ENCODE data around the gene CCNDBP1.
"Not testable (repeated sequence)": the region's sequence is repeated elsewhere in the genome, so short reads cannot be mapped to it uniquely, and the experiment has no call there.

CCNDBP1 gene

DNA sequence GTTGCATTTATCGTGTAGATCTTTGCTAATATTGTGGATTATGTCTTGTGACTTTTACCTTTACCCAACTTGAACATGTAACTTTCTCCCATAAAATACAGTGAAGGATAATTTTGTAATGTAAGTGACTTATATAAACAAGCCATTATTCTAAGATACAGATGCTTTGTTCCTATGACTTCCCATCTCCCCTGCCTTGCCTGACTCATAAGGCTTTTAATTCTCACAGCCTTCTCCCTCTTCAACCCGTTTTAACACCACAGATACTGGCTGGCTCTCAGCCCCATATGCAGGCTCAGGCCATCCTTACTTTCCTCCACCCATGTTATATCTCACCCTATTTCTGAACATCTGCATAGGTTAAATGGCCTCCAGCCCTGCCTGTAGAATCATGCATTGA is 4.1 kb downstream of the CCNDBP1 start:
- H3K27ac ChIP-seq = no peak overlapping the region
- no peak for DNase-seq (ENCODE audit: low read depth, low spot score)

DNA sequence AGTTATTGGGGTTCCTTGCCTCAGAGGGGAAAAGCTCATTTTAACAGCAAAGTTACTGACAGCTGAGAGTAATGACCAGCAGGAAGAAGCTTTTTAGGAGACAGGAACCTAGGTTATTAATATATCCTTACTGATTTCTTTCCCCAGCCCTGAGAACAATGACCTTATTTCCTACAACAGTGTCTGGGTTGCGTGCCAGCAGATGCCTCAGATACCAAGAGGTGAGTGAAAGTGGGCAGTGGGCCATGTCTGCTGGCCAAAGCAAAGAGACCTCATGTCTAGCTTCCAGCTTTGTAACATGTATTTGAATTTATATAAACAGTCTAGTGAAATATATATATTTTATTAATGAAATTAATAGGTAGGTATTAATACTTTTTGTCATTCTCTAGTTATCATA is 5.0 kb downstream of the CCNDBP1 start:
- no peak for DNase-seq (ENCODE audit: low read depth, low spot score)
- no peak overlapping the region for H3K27ac ChIP-seq

DNA sequence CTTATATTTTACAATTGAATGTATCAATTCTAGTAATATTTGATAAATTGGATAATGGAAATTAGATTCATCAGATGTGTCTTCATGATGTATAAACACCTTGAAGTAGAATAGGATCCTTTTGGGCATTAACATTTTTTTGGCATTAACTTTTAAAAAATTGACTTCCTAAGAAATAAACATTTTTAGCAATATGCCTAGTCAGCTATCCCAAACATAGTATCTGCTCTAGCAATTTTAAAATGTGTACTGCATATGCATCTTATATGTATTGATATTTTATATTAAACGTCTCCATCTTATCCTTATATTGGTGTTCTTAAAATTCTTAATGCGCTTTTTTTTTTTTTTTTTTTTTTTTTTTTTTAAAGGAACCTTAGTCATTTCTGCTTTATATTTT is 8.5 kb downstream of the CCNDBP1 start:
- H3K27ac ChIP-seq = no peak overlapping the region
- no peak for DNase-seq (ENCODE audit: low read depth, low spot score)

DNA sequence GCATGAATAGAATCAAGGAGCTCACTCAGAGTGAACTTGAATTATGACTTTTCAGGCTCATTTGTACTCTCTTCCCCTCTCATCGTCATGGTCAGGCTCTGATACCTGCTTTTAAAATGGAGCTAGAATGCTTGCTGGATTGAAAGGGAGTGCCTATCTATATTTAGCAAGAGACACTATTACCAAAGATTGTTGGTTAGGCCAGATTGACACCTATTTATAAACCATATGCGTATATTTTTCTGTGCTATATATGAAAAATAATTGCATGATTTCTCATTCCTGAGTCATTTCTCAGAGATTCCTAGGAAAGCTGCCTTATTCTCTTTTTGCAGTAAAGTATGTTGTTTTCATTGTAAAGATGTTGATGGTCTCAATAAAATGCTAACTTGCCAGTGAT is 9.6 kb downstream of the CCNDBP1 start:
- DNase-seq (ENCODE audit: low read depth, low spot score) = no peak
- no peak overlapping the region for H3K27ac ChIP-seq

DNA sequence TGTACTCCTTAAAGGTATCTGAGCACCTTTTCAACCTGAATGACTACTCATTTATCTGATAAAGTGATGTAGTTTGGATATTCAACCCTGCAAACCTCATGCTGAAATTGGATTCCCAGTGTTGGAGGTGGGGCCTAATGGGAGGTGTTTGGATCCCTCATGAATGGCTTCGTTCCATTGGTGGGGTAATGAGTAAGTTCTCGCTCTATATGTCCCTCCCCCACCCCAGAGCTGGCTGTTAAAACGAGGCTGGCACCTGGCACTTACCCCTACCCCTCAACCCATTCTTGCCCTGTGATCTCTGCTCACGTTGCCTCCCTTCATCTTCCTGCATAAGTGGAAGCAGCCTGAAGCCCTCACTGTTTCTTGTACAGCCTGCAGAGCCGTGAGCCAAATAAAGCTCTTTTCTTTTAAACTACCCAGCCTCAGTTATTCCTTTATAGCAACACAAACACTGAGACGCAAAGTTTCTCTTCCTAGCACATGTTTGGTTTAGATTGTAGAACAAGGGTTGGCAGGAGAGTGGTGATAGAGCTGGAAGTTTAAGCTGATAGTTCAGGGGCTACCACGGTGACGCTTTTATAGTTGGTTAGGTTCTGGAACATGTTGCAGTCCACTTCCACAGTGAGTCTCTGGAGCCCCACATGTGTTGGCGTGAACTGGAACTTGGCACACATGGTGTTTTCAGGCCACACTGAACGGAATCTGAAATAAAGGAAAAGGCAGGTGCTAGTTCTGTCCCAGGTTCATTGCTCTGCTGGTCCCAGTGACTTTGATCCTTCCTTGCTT is 11.8 kb downstream of the CCNDBP1 start:
- H3K27ac ChIP-seq = no peak overlapping the region
- DNase-seq (ENCODE audit: low read depth, low spot score) = no peak

DNA sequence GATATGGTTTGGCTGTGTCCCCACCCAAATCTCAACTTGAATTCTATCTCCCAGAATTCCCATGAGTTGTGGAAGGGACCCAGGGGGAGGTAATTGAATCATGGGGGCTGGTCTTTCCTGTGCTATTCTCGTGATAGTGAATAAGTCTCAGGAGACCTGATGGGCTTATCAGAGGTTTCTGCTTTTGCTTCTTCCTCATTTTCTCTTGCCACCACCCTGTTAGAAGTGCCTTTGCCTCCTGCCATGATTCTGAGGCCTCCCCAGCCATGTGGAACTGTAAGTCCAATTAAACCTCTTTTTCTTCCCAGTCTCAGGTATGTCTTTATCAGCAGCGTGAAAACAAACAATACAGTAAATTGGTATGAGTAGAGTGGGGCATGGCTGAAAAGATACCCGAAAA is 12.6 kb downstream of the CCNDBP1 start:
- DNase-seq (ENCODE audit: low read depth, low spot score); H3K27ac ChIP-seq: not testable (repeated sequence)

DNA sequence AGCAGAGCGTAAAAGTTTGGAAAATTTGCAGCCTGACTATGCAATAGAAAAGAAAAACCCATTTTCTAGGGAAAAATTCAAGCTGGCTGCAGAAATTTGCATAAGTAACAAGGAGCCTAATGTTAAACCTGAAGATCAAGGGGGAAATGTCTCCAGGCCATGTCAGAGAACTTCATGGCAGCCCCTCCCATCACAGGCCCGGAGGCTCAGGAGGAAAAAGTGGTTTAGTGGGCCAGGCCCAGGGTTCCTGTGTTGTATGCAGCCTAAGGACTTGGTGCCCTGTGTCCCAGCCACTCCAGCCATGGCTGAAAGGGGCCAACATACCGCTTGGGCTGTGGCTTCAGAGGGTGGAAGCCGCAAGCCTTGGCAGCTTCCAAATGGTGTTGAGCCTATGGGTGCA is 13.4 kb downstream of the CCNDBP1 start:
- not testable (repeated sequence) for DNase-seq (ENCODE audit: low read depth, low spot score); H3K27ac ChIP-seq

DNA sequence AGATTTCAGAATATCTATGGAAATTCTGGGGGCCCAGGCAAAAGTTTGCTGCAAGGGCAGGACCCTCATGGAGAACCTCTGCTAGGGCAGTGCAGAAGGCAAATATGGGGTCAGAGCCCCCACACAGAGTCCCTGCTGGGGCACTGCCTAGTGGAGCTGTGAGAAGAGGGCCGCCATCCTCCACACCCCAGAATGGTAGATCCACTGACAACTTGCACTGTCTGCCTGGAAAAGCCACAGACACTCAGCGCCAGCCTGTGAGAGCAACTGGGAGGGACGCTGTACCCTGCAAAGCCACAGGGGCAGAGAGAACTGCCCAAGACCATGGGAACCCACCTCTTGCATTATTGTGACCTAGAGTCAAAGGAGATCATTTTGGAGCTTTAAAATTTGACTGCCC is 13.8 kb downstream of the CCNDBP1 start:
- no peak overlapping the region for H3K27ac ChIP-seq
- DNase-seq (ENCODE audit: low read depth, low spot score) = no peak

DNA sequence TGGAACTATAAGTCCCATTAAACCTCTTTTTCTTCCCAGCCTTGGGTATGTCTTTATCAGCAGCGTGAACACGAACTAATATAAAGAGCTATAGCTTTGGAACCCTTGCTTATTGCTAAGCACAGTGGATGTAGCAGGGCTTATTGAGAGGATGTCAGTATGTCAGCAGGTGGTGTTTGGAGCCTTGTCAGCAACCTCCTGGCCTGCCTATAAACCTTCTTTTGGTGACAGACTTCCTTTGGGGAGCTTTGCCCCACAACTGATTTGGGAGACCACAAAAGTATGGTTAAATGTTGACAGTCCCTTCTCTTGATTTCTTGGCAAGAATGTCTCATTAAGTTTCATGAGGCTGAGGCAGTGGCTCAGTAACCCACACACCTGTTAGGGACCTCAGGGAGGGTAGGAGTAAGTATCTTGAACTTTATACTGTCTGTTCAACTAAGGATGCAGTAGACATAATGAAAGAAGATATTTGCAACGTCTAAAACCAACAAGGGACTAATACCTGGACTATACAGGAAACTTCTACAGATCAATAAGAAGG is 14.8 kb downstream of the CCNDBP1 start:
- no peak overlapping the region for H3K27ac ChIP-seq
- DNase-seq (ENCODE audit: low read depth, low spot score) = no peak

DNA sequence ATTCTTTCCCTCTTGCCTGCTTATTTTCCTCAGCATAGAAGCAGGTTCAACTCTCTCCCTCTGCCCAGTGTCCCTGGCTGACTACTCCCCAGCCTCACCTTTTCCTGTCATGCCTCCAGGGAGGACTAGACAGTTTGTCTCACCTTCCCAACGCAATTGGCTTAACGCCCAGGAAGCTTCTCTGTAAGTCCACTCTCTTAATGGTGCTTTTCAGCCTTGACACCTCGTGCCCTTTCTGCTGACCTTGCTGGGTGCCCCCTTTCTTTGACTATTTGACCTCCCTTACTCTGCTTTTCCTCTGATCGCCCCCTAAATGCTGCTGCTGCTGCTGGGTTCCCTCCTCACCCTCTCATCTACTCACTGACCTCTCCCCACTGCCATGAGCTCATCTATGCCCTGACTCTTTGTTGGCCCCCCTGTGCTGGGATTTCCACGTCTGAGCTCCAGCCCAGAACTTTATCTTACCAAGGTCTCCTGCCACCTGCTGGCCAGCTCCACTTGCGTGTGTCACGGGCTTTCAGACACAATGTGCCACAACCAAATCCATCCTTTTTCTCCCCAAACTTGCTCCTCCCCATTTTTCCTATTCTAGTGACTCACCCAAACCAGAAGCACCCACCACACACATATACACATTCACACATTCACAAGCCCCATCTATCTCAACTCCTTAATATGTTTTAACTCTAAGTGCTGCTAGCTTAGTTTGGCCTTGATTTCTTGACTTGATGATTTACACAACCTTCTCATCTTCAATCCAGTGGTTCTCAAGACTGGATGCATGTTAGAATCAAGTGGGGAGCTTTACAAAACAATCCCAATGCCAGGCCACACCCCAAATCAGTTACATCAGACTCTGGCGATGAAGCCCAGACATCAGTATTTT is 19.1 kb downstream of the CCNDBP1 start:
- DNase-seq (ENCODE audit: low read depth, low spot score) = no peak
- no peak overlapping the region for H3K27ac ChIP-seq

DNA sequence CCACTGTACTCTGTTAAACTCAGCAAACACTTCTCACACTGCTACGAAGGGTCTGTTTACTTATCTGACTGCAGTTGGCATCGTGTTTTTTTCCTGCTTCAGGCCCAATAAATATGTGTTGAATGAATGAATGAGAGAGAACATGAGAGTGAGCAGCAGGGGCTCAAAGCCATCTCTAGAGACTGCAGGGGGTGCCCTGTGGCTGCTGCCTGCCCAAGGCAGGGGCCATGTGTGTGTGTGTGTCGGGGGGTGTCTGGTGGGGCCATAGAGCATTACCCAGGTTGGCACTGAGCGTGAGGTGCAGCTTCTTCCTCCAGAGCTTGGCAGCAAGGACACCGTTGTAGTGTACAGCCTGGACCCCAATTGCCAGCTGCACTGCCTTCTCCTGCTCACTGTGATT is 20.9 kb downstream of the CCNDBP1 start:
- no peak overlapping the region for H3K27ac ChIP-seq
- no peak for DNase-seq (ENCODE audit: low read depth, low spot score)

DNA sequence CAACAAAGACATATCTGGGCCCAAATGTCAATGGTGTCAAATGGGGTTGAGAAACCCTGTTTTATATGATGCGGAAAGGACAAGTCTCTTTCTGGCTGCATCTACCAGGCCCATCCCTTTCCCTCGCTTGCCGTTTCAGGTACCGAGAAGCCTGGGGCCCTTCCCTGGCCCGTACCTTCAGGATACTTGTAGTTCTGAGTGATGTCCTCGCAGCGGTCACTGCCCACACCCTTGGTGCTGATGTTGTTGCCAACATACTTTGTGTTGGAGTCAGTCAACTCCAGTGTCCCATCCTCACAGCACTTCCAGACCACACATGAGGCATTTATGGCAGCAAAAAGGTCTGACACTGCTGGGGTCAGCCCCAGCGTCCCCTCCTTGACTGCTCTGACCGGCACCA is 21.8 kb downstream of the CCNDBP1 start:
- no peak for DNase-seq (ENCODE audit: low read depth, low spot score)
- no peak overlapping the region for H3K27ac ChIP-seq

DNA sequence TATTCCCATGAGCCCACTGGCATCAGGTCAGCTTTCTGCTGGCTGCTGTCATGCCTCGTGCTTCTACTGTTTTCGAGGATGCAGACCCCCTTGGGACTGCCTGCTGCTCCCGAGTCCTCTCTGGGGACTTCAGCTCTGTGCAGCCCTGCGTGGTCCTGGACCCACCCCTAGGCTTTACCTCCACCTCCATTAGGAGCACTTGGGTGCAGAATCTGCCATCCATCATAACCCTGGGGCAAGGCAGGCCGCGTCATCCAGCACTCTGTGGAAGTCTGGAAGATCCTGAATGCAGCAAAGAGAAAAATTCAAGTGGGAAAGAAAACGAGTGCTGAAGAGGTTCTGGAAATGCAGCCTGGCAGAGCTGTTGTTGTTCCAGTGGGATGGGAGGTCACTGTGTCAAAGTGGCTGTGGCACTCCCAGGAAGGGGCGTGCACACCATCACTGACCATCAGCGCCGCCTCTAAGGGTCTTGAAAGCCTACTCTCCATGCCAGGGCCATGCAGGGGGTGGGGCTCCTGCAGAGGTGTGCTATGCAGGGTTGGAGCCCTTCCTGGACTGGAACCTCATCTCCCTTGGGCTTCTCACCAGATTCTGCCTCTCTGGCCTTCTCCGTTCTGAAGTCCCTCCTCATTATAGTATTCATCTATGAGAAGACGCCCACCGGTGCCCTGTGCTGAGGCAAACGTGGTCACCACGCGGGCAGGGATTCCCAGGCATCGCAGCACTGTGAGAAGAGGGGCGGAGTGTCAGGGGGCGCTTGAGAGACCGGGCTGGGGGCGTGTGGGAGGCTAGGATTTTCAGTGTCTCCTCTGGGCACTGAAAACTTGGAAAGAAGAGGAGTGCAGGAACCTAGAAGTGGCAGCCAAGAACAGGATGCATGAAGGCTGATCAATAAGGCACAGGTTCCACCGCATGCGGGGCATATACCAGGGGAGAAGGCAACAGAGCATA is 23.1 kb downstream of the CCNDBP1 start:
- no peak overlapping the region for H3K27ac ChIP-seq
- no peak for DNase-seq (ENCODE audit: low read depth, low spot score)

DNA sequence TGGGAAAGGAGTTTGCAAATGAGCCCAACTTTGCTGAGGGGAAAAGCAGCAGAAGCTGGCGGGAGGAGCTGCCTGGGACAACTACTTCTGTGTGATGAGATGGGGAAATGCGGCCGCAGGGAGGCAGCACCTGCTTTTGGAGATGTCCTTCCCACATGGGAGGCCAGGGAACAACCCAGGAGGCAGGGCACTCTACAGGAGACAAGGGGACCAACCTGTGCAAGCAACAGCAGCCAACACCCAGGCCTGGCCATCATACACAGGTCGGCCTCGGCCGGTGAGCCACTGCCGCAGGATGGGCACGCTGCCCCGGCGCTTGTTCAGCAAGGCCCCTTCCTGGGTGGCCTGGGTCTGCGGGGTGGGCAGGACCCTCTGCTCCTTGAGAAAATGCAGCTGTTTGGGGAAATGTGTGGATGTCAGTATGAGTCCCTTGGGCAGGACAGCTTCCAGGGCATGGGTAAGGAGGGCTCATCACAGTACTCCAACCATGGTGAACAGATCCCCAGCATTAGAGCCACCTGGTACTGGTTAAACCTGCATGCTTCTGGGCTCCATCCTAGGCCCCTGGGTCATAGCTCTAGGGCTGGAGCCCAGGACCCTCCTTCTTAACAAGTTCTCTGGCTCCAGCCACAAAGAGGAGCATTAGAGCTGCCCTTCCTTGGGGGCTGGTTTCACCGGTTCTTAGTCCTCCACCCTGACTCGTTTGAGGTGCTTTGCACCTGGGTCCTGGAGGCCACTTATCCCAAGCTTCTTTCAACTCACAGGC is 24.0 kb downstream of the CCNDBP1 start:
- no peak for DNase-seq (ENCODE audit: low read depth, low spot score)

DNA sequence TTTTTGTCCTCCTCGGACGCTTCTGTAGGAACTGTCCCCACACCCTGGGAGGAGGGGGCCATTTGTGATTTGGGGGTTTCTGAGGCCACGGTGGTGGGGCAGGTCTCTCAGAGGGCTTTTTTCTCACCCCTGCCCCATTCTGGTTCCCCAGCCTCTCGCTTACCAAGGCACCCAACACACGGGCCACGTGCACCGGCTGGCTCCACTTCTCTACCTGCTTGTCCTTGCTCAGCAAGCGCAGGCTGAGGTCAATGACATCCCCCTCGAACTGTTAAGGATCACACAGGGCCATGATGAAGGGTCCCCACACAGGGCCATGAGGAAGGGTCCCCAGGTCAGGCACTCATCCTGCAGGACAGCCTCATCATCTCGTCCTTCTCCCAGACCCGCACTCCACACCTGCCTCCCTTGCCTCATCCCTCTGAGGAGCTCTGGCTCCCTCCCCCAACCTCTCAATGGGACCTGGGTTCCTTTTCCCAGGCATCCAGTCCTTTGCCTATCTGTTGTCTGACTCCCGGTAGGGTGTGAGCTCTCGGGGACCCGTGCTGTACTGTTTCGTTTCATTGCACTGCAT is 25.1 kb downstream of the CCNDBP1 start:
- no peak for DNase-seq (ENCODE audit: low read depth, low spot score)

More for the DNA sequence above, 24.0 kb downstream of the CCNDBP1 start:
- no peak overlapping the region for H3K27ac ChIP-seq

DNA sequence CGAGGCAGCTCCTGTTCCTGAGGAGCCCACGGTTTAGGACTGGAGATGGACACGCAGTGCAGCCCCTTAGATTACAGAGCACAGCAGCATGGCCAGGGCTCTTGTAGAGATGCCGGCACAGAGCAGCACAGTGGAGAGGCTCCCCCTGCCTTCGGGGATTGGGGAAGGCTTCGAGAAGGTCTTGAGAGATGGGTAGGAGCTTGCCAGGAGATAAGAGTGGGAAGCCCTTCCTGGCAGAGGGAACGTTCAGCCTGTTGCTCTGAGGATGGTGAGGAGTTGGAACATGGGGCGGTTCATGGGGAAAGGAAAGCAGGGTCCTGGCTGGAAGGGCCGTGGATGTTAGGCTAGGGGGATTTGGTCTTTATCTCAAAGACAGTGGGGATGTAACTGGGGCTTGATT is 25.6 kb downstream of the CCNDBP1 start:
- no peak for DNase-seq (ENCODE audit: low read depth, low spot score)

More for the DNA sequence above, 25.1 kb downstream of the CCNDBP1 start:
- H3K27ac ChIP-seq = no peak overlapping the region

DNA sequence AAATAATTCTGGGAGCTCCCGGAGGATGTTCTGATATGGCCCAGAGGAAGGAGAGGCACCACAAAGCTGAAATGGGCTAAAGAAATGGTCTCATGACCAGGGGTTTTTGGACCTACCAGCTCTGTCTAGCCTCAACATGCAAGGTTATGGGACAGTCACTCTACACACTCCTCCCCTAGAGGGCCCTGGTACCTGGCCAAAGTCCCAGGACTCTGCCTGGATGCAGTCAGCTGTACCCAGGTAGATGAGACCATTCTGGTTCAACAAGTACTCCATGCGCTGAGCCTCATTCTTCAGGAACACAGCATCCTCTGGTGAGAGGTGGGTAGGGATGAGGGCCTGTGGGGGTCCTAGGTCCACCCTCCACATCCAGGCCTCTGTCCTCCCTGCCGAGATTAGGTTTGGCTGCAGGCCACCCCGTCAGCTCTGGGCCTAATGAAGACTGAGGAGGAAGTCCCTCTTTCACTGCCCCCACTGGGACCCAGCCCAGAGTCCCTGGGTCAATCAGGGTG is 26.1 kb downstream of the CCNDBP1 start:
- no peak for DNase-seq (ENCODE audit: low read depth, low spot score)
- H3K27ac ChIP-seq = no peak overlapping the region

More for the DNA sequence above, 25.6 kb downstream of the CCNDBP1 start:
- H3K27ac ChIP-seq = no peak overlapping the region

DNA sequence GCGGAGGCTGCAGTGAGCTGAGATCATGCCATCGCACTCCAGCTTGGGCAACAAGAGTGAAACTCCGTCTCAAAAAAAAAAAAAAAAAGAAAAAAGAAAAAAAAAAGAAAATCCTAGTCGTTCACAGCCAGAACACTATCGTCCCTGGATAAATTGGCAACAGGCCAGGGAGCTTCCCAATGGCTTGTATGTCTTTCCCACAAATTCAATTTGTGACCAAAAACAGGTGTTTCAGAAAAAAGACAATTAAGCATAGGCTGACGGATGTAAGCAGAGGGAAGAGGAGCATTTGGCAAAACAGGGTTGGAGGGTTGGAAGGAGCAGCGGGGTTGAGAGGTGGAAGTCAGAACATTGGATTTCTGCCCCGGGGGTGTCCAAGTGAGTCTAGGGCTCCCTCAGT is 27.1 kb downstream of the CCNDBP1 start:
- no peak overlapping the region for H3K27ac ChIP-seq
- no peak for DNase-seq (ENCODE audit: low read depth, low spot score)

DNA sequence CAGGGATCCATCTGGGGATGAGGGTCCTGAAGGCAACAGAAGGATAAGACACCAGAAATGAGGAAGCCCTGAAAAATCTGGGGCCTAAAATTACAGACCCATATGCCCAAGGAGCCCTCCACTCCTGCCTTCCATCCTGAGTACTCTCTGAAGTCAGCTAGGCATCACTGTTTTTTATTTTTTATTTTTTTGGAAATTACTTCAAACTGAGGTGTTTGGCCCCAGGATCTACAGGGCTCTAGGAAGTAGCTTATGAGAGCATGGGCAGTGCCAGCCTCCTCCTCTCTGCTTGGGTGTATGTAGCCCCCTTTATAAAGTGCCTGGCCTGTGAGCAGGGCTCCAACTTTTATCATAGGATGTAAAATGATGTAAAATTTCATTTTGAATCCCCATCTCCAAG is 27.7 kb downstream of the CCNDBP1 start:
- DNase-seq (ENCODE audit: low read depth, low spot score) = no peak
- H3K27ac ChIP-seq = no peak overlapping the region
